ENCODE data around the gene RHOH. TPM values are rescaled to one million over a fixed set of nuclear protein-coding genes. Genes with fewer than 3 reads are reported as not detected.

The RHOH gene
- total and polyA plus RNA-seq, 9 donors: 0.10 to 0.87 (median 0.29) TPM

DNA sequence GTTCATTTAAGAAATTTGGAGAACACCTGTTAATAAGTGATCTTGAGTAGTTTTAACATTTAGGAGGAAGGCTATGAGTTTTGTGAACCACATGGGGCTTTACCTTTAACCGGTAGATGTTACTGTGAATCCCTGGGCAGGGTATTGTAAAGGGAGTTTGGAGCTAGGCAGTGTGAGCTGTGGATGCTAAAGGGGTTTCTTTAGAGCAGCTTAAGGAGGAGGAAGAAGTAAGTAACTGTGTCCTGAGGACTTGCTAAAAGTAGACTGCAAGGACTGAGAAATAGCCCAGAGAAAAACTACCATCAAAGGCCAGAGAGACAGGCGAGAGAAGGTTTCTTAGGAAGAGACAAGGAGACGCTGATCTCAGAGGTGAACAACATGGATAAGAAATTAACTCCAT lies 5.6 kb downstream of the RHOH start:
- Histone ChIP-seq H3K27me3 (ENCODE audit: control insufficient read depth, insufficient read depth, low read length) (peaks cover 2% of the 10 kb centered on the region), H3K27ac (ENCODE audit: low read length) (no peak overlapping the region), H3K4me3 (ENCODE audit: low read length) (no peak overlapping the region), H3K9me3 (replicated peaks; ENCODE audit: control insufficient read depth, low read depth, low read length) (no peaks in the 10 kb centered on the region), H3K36me3 (ENCODE audit: control insufficient read depth, insufficient read depth, low read length) (no peaks in the 10 kb centered on the region), H3K4me1 (ENCODE audit: control insufficient read depth, insufficient read depth, low read length) (no peaks in the 10 kb centered on the region)
- no peak for DNase-seq
- WGBS (ENCODE audit: insufficient coverage): 73% methylated on average over 1 of the region's 3 CpGs

DNA sequence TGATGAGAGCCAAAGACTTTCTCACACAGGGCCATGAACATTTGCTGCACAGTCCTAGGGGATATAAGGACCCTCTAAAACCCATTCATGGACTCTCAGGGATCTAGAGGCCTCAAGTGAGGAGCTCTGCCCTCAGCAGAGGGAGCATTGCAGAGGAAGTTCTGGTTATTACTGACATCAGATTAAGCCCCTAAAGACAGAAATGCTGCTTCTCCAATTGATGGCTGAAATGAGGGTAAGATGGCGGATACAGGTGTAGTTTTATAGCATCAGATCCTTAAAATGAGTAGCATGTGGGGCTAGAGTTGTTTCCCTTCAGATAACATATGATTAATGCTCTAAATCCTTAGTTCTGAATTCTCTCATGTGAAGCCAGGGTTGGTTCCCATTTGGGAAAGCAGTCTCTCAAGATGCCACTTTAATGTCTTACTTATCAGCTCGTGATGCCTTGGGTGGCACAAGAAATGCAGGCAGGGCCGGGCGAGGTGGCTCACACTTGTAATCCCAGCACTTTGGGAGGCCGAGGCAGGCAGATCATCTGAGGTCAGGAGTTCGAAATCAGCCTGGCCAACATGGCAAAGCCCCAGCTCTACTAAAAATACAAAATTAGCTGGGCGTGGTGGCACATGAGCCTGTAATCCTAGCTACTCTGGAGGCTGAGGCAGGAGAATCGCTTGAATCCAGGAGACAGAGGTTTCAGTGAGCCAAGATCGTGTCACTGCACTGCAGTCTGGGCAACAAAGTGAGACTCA lies 7.9 kb downstream of the RHOH start:
- Histone ChIP-seq H3K36me3 (ENCODE audit: control insufficient read depth, insufficient read depth, low read length) (no peaks in the 10 kb centered on the region), H3K4me1 (ENCODE audit: control insufficient read depth, insufficient read depth, low read length) (no peaks in the 10 kb centered on the region), H3K4me3 (ENCODE audit: low read length) (no peak overlapping the region), H3K27ac (ENCODE audit: low read length) (no peak overlapping the region), H3K27me3 (ENCODE audit: control insufficient read depth, insufficient read depth, low read length) (no peaks in the 10 kb centered on the region), H3K9me3 (replicated peaks; ENCODE audit: control insufficient read depth, low read depth, low read length) (no peaks in the 10 kb centered on the region)
- 88% methylated on average over 7 of the region's 9 CpGs for WGBS (ENCODE audit: insufficient coverage)
- no peak for DNase-seq

DNA sequence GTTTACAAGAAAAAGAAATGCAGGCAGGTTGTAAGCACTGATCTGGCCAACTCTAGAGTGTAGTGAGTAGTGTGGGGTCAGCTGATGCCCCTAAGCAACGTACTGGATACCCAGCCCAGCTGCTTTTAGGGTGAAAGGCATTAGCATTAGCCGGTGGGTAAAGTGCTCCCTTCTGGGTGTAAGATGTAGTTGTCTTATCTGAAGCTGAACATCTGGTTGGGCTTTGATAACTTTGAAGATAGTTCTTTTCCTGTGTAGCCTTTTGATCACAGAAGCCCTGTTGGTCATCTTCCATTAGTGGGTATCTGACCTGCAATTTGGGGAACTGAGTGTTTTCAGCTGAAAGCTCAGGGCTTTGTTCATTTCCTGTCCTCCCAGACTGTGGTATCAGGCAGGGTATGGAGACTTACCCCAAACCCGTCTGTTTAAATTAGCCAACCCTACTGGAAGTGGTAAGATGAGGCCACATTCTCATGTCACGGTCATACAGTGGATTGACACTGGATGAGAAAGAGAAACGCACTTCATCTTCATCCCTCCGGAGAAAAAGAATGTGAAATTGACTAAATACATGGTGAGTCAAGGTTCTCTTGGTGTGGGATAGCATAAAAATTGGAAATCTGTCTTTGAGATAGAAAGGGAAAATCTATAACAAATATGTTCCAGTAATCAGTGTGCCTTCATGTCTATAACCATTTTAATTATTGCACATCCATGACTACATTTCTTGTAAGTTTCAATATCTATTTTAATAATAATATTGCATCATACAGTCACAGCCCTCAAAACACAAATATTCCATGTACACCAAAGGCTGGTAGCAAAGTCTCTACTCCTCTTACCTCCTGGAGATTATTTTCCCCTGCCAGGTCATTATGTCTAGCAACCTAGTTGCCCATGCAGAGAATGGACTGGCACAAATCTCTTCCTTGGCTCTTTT lies 8.7 kb downstream of the RHOH start:
- H3K9me3 ChIP-seq (replicated peaks; ENCODE audit: control insufficient read depth, low read depth, low read length): no peaks in the 10 kb centered on the region
- no peaks in the 10 kb centered on the region for H3K4me1 ChIP-seq (ENCODE audit: control insufficient read depth, insufficient read depth, low read length)
- no peak overlapping the region for H3K4me3 ChIP-seq (ENCODE audit: low read length)
- peak; percentile 27 for DNase-seq
- H3K27me3 ChIP-seq (ENCODE audit: control insufficient read depth, insufficient read depth, low read length): no peaks in the 10 kb centered on the region
- WGBS (ENCODE audit: insufficient coverage): 60% methylated on average over 3 of the region's 6 CpGs
- H3K27ac ChIP-seq (ENCODE audit: low read length): no peak overlapping the region
- H3K36me3 ChIP-seq (ENCODE audit: control insufficient read depth, insufficient read depth, low read length): no peaks in the 10 kb centered on the region

DNA sequence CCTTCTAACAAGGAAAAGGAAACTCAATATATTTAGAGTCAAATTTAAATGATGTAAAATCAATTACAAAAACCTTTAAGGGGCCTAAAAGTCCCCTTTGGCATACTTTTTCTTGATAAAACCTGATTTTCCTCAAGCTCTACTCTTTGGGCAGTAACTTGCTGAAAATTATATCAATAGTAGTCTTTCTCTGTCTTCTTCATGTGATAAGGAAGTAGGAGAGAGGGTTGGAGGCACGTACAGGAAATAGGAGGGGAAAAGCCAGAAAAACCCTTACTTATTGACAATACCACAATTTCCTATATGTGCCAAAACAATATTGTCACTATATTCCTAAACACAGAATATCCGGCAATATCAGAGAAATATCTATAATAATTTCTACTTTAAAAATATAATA lies 9.6 kb downstream of the RHOH start:
- no peaks in the 10 kb centered on the region for H3K27me3 ChIP-seq (ENCODE audit: control insufficient read depth, insufficient read depth, low read length)
- no peak overlapping the region for H3K27ac ChIP-seq (ENCODE audit: low read length)
- no peaks in the 10 kb centered on the region for H3K4me1 ChIP-seq (ENCODE audit: control insufficient read depth, insufficient read depth, low read length)
- no peak for DNase-seq
- H3K4me3 ChIP-seq (ENCODE audit: low read length): no peak overlapping the region
- no peaks in the 10 kb centered on the region for H3K36me3 ChIP-seq (ENCODE audit: control insufficient read depth, insufficient read depth, low read length)
- no peaks in the 10 kb centered on the region for H3K9me3 ChIP-seq (replicated peaks; ENCODE audit: control insufficient read depth, low read depth, low read length)
- WGBS (ENCODE audit: insufficient coverage): no CpG with 5 or more reads among the region's 2 CpGs

DNA sequence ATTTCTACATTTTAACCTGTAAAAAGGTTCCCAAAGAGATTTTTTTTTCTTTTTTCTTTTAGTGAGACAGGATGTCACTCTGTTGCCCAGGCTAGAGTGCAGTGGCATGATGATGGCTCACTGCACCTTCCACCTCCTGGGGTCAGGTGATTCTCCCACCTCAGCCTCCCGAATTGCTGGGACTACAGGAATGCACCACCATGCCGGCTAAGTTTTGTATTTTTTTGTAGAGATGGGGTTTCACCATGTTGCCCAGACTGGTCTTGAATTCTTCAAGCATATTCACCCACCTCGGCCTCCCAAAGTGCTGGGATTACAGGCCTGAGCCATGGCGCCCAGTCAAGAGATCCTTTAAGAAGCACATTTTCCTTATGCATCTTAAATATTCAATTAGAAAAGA lies 12.6 kb downstream of the RHOH start:
- DNase-seq: no peak
- no peaks in the 10 kb centered on the region for H3K27me3 ChIP-seq (ENCODE audit: control insufficient read depth, insufficient read depth, low read length)
- no peak overlapping the region for H3K27ac ChIP-seq (ENCODE audit: low read length)
- H3K4me1 ChIP-seq (ENCODE audit: control insufficient read depth, insufficient read depth, low read length): no peaks in the 10 kb centered on the region
- H3K4me3 ChIP-seq (ENCODE audit: low read length): no peak overlapping the region
- no peaks in the 10 kb centered on the region for H3K36me3 ChIP-seq (ENCODE audit: control insufficient read depth, insufficient read depth, low read length)
- H3K9me3 ChIP-seq (replicated peaks; ENCODE audit: control insufficient read depth, low read depth, low read length): no peaks in the 10 kb centered on the region
- WGBS (ENCODE audit: insufficient coverage): 100% methylated on average over 1 of the region's 4 CpGs

DNA sequence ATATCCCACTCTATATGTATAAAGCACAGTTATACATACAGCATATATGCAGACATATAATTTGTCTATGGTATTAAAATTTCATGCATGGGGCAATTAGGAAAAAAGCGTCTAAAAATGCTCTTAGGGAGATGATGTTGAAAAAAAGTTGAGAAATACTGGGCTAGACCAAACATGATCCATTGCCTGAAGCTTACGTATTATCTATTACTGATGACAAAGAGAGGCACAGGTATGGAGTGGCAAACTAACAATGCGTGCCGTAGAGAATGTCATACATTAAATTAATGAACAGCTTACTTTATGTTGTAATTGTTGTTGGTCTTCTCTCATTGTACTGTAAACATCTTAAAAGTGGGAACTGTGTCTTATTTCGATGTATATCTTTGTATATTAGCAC lies 13.9 kb downstream of the RHOH start:
- no peak overlapping the region for H3K4me3 ChIP-seq (ENCODE audit: low read length)
- DNase-seq: no peak
- no peaks in the 10 kb centered on the region for H3K9me3 ChIP-seq (replicated peaks; ENCODE audit: control insufficient read depth, low read depth, low read length)
- no peaks in the 10 kb centered on the region for H3K36me3 ChIP-seq (ENCODE audit: control insufficient read depth, insufficient read depth, low read length)
- no peak overlapping the region for H3K27ac ChIP-seq (ENCODE audit: low read length)
- 86% methylated on average over 1 of the region's 5 CpGs for WGBS (ENCODE audit: insufficient coverage)
- no peaks in the 10 kb centered on the region for H3K4me1 ChIP-seq (ENCODE audit: control insufficient read depth, insufficient read depth, low read length)
- no peaks in the 10 kb centered on the region for H3K27me3 ChIP-seq (ENCODE audit: control insufficient read depth, insufficient read depth, low read length)

DNA sequence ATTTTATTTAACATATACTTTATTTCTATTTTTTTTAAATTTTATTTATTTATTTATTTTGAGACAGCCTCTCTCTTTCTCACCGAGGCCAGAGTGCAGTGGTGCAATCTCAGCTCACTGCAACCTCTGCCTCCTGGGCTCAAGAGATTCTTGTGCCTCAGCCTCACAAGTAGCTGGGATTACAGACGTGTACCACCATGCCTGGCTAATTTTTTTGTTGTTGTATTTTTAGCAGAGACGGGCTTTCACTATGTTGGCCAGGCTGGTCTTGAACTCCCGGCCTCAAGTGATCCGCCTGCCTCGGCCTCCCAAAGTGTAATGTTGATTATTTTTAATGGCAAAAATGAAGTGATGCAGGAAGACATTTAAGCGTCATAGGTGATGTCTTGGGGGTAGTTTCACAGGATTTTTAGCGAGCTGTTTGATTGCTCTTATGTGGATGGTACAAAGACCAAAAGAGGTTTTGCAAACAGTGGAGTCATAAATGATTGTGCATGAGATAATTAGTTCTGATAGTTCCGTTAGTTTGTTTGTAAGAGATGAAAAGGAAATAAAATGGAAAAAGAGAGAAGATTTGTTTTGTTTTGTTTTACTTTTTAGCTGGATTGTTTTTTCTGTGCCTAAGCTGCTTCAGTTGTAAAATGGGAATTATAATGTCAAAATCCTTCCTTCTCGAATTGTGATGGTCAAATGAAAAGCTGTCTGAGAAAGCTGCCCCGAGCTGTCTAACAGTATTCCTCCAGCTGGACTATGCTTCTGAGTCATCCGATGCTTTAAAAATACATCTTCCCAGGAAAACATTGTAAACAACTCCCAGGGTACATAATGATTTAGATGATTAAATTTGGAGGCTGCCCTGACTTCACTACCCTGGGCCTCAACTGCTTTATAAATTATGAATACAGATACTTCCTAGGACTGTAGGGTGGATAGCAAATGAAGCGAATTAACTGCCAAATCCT lies 14.7 kb downstream of the RHOH start:
- Histone ChIP-seq H3K9me3 (replicated peaks; ENCODE audit: control insufficient read depth, low read depth, low read length) (no peaks in the 10 kb centered on the region), H3K4me3 (ENCODE audit: low read length) (no peak overlapping the region), H3K27ac (ENCODE audit: low read length) (no peak overlapping the region), H3K36me3 (ENCODE audit: control insufficient read depth, insufficient read depth, low read length) (no peaks in the 10 kb centered on the region), H3K27me3 (ENCODE audit: control insufficient read depth, insufficient read depth, low read length) (no peaks in the 10 kb centered on the region), H3K4me1 (ENCODE audit: control insufficient read depth, insufficient read depth, low read length) (no peaks in the 10 kb centered on the region)
- 93% methylated on average over 8 of the region's 13 CpGs for WGBS (ENCODE audit: insufficient coverage)
- DNase-seq: no peak

DNA sequence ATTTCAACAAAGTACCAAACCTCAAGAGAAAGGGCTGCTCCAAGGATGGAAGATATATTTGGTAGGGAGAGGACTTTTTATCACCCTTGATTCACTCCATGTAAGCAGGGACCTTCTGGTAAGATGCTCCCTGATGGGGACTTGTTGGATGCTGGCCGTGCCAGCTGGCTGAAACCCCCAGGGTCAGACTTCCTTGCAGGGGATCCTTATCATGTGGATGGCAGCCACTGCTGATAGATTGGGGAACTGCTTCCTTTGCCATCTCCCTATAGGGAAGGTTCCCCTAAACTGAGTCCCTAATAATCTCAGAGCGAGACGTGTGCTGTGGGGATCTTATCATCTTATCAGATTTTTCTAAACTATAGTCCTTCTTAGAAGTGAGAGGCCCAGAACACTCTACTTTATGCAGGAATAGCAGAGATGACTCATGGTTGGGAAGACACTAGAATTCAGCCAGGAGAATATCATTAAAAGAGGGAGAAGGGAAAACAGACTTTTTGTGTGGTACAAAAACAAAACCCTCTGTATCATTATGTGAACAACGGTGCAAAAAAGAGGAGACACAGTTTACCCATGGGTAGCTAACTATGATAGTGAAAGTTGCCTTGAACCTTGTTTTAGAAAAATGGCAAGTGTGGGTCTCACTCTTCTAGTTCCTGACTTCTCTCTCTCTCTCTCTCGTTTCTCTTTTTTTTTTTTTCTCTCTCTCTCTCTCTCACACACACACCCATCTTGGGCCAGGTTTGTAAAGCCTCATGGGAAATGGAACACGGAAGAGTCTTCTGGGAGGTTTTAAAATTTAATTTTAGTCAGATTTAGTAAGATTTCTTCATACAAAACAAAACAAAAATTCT lies 16.1 kb downstream of the RHOH start:
- H3K36me3 ChIP-seq (ENCODE audit: control insufficient read depth, insufficient read depth, low read length): no peaks in the 10 kb centered on the region
- no CpG with 5 or more reads among the region's 6 CpGs for WGBS (ENCODE audit: insufficient coverage)
- no peak overlapping the region for H3K4me3 ChIP-seq (ENCODE audit: low read length)
- no peaks in the 10 kb centered on the region for H3K4me1 ChIP-seq (ENCODE audit: control insufficient read depth, insufficient read depth, low read length)
- no peak overlapping the region for H3K27ac ChIP-seq (ENCODE audit: low read length)
- H3K27me3 ChIP-seq (ENCODE audit: control insufficient read depth, insufficient read depth, low read length): no peaks in the 10 kb centered on the region
- no peaks in the 10 kb centered on the region for H3K9me3 ChIP-seq (replicated peaks; ENCODE audit: control insufficient read depth, low read depth, low read length)
- no peak for DNase-seq

DNA sequence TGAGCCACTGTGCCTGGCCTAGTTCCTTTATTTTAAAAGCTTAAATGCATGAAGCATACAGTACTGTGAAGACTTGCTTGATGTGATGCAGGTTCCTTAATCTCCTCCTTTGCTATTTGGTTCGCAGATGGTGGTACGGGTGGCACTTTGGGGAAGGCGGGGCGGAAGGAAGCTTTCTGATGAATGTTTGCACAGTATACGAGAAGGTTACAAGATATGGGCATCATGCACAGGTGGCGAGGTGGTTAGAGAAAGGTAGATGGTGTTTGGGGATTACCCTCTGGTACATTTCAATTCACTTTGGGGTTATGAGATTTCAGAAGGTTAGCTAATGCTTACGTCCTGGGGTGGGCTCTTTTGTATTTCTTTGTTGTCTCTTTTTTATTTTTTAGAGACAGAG lies 17.2 kb downstream of the RHOH start:
- Histone ChIP-seq H3K9me3 (replicated peaks; ENCODE audit: control insufficient read depth, low read depth, low read length) (no peaks in the 10 kb centered on the region), H3K27me3 (ENCODE audit: control insufficient read depth, insufficient read depth, low read length) (no peaks in the 10 kb centered on the region), H3K27ac (ENCODE audit: low read length) (no peak overlapping the region), H3K4me3 (ENCODE audit: low read length) (no peak overlapping the region), H3K4me1 (ENCODE audit: control insufficient read depth, insufficient read depth, low read length) (no peaks in the 10 kb centered on the region), H3K36me3 (ENCODE audit: control insufficient read depth, insufficient read depth, low read length) (no peaks in the 10 kb centered on the region)
- 91% methylated on average over 5 of the region's 7 CpGs for WGBS (ENCODE audit: insufficient coverage)
- DNase-seq: no peak

Data from muscle of leg (tissue), 11 donors.